Activated T-cell treated with anti-CD3 and anti-CD28 coated beads, Interleukin-2, amount 50 U/mL, for 24 hours (primary cell): ENCODE measurements around the gene TUBA1A.
"Not testable (repeated sequence)": the region's sequence is repeated elsewhere in the genome, so short reads cannot be mapped to it uniquely, and the experiment has no call there.

Source experiments
- DNase-seq: peaks from one replicate; pipeline ENCODE4 v3.0.0-alpha.2; 2020
- H3K27ac Mint-ChIP-seq: 2 replicates; pipeline ENCODE4 v1.8.0; 2020; ENCODE audit warnings: mild to moderate bottlenecking, mixed read lengths
- H3K27me3 Mint-ChIP-seq: 2 replicates; pipeline ENCODE4 v1.8.0; 2020; ENCODE audit warnings: mixed read lengths
- H3K36me3 Mint-ChIP-seq: 2 replicates; pipeline ENCODE4 v1.8.0; 2020; ENCODE audit warnings: low read depth, mixed read lengths
- H3K4me1 Mint-ChIP-seq: 2 replicates; pipeline ENCODE4 v1.8.0; 2020; ENCODE audit warnings: low read depth, mixed read lengths
- H3K4me3 Mint-ChIP-seq: 2 replicates; pipeline ENCODE4 v1.8.0; 2020; ENCODE audit warnings: mild to moderate bottlenecking, moderate library complexity, mixed read lengths
- H3K9me3 Mint-ChIP-seq: 2 replicates; pipeline ENCODE4 v1.8.0; 2020; ENCODE audit warnings: mixed read lengths

TUBA1A gene

DNA sequence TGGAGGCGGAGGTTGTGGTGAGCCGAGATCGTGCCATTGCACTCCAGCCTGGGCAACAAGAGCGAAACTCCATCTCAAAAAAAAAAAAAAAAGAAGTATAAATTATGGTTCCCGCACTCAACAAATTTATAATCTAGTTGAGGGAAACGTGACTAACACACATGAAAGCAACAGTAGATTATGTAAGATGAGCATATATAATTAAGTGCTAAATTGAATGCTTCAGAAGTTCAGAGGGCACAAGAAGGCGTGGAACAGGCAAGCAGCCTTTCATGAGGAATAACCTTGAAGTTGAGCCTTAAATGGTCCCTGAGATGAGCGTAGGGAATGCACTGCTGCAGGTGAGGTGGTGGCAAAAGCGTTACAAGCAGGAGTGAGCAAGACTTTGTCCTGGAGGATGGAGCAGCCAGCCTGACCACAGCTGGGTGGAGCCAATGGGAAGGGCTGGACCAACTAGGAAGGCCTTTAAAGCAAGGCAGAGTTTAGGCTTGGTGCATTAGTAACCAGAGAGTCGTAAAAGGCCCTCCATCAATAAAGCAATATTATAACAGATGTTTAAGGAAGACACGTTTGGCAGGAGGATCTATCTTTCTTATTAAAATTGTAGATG lies 30.6 kb upstream of the TUBA1A start:
- H3K27me3 Mint-ChIP-seq = no peaks in the 10 kb centered on the region
- H3K4me3 Mint-ChIP-seq = no peak overlapping the region
- H3K36me3 Mint-ChIP-seq = no peaks in the 10 kb centered on the region
- no peaks in the 10 kb centered on the region for H3K4me1 Mint-ChIP-seq
- DNase-seq = no peak
- H3K27ac Mint-ChIP-seq = no peak overlapping the region
- no peaks in the 10 kb centered on the region for H3K9me3 Mint-ChIP-seq

DNA sequence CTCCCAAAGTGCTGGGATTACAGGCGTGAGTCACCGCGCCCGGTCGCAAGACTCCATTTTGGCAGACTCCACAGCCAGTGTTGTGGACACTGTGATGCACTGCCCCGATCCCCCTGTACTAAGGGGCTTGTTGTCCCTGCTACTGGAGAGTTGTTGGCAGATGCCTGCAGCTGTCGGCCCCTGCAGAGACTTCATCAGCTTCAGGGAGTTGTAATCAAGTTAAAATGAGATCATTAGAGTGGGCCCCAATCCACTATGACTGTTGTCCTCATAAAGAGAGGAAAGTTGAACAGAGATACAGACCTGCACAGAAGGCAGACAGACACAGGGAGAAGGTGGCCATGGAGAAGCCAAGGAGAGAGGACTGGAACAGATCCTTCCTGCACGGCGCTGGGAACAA lies 23.7 kb upstream of the TUBA1A start:
- no peaks in the 10 kb centered on the region for H3K4me1 Mint-ChIP-seq
- no peaks in the 10 kb centered on the region for H3K9me3 Mint-ChIP-seq
- DNase-seq = no peak
- no peak overlapping the region for H3K4me3 Mint-ChIP-seq
- no peaks in the 10 kb centered on the region for H3K27me3 Mint-ChIP-seq
- H3K36me3 Mint-ChIP-seq = no peaks in the 10 kb centered on the region
- no peak overlapping the region for H3K27ac Mint-ChIP-seq

DNA sequence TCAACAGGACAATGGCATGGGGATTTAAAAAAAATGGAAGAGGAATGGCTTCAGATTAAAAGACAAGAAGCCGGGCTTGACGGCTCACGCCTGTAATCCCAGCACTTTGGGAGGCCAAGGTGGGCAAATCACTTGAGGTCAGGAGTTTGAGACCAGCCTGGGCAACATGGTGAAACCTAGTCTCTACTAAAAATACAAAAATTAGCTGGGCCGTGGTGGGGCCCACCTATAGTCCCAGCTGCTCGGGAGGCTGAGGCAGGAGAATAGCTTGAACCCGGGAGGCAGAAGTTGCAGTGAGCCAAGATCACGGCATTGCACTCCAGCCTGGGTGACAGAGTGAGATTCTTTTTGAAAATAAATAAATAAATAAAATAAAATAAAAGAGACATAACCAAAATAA lies 21.8 kb upstream of the TUBA1A start:
- not testable (repeated sequence) for H3K36me3 Mint-ChIP-seq, H3K27me3 Mint-ChIP-seq, H3K9me3 Mint-ChIP-seq, H3K27ac Mint-ChIP-seq, H3K4me1 Mint-ChIP-seq, DNase-seq, H3K4me3 Mint-ChIP-seq

DNA sequence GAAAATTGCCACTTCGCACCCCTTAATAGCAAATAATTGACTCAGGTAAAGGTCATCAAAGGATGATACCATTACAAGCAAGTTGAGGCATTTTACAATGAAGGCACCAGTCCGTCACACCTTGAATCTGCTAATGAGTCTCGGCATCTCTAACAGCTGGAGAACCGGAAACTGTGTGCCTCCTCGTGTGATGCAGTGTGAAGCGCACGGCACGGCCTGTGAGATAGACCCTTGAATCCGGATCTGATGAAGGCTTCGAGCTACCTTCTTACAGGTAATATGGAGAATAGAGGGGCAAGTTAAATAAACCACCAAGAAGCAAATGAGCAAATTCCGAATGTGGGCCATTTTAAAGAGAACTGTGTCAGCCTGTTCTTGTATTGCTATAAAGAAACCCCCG lies 19.8 kb upstream of the TUBA1A start:
- Mint-ChIP-seq H3K4me1 (no peaks in the 10 kb centered on the region), H3K9me3 (no peaks in the 10 kb centered on the region), H3K36me3 (no peaks in the 10 kb centered on the region), H3K27me3 (no peaks in the 10 kb centered on the region), H3K27ac (no peak overlapping the region), H3K4me3 (no peak overlapping the region)
- DNase-seq = no peak

DNA sequence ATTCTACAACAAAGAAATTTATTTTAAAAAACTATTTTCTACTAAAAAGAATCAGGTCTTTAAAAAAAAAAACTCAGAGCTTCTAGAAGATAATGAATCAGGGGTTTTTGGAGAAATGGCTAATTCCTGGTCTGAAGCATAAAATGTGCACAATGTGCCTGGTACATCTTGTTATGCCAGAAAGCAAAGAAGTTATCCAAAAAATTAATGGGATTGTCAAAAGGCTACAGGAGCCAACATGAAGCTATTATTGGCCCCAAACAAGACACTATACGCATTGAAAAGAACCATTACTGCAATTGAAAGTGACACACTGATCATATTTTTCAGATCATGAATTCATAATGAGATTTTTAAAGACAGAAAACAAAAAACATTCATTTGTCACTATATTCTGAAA lies 19.3 kb upstream of the TUBA1A start:
- Mint-ChIP-seq H3K4me1 (no peaks in the 10 kb centered on the region), H3K27me3 (no peaks in the 10 kb centered on the region), H3K9me3 (no peaks in the 10 kb centered on the region), H3K27ac (no peak overlapping the region), H3K36me3 (no peaks in the 10 kb centered on the region), H3K4me3 (no peak overlapping the region)
- no peak for DNase-seq

DNA sequence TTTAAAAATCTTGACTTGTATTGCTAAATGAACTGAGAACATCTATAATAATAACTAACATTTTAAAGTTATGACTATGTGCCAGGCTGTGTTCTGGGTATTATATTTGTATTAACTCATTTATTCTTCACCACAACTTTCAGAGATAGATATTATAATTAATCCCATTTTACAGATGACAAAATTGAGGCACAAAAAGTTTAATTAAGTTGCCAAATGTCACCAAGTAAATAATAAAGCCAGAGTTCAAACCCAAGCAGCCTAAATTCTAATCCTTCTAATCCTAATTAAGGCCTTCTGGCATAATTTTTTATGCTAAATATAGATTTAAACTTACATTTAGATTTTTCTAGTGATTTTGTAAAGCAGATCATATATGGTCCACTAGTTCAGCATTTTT lies 17.5 kb upstream of the TUBA1A start:
- no peak overlapping the region for H3K4me3 Mint-ChIP-seq
- H3K9me3 Mint-ChIP-seq = no peaks in the 10 kb centered on the region
- no peaks in the 10 kb centered on the region for H3K36me3 Mint-ChIP-seq
- no peak overlapping the region for H3K27ac Mint-ChIP-seq
- peaks cover 8% of the 10 kb centered on the region for H3K4me1 Mint-ChIP-seq
- no peaks in the 10 kb centered on the region for H3K27me3 Mint-ChIP-seq
- DNase-seq = no peak

DNA sequence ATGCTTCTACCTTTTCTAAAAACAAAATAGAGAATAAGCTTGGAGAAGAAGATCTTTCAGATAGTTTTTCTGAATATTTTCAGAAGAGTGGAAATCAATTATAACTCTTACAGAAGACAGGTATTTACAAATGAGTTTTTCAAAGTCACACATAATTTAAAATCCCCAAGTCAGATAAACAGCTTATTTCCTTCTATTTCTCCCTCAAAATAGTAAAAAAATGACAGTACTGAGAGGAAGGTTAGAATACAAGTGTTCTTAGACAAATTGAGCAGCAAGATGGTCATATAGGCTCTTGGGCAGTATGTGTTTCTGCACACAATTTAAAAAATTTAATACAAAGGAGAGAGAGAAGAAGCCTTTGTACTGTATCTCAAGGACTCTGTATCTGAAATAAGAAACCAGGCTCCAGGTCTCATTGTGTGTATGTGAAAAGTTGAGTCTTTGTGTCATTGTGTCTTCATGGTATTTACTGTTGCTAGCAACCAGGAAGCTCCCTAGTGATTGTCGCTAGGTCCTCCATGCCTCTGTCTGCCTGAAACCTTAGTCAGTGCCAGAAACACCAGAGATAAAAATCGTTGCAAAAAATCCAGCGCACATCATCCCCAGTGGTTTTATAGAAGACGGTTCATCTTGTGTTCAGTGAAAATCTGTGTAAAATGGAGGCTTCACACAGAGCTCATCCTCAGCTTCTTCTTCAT lies 12.9 kb upstream of the TUBA1A start:
- peak overlapping the region; percentile 22 for H3K27ac Mint-ChIP-seq
- no peak for DNase-seq

DNA sequence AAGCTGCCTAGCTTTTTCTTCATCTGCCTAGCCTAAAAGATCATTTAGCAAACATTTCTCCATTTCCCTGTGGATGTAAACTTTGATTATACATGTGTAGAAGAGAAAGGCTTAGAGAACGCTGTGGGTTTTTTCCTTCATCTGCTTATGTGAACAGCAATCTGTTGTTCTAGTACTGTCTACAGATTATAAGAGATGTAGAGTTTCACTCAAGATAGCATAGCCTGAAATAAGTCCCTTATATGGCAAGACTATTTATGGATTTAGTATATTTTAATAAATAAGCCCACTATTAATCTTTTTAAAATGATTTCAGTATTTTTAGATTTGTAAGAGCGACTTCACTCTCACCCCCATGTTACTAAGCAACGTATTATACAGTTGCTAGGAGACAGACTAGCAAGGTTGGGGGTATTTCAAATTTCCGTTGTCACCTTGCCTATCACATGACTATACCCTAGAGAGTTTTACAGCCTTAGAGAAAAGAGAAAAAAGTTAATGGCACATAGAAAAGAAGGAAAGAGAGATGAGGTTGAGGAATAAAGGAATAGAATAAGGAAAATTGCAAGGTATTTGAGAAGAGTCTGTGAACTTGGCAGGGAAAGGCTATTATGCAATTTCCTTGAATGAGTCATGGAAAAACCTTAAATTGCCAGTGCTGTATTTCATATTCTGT lies 12.2 kb upstream of the TUBA1A start:
- peaks cover 13% of the 10 kb centered on the region for H3K4me1 Mint-ChIP-seq
- no peak for DNase-seq
- H3K36me3 Mint-ChIP-seq = no peaks in the 10 kb centered on the region
- no peaks in the 10 kb centered on the region for H3K9me3 Mint-ChIP-seq
- no peak overlapping the region for H3K4me3 Mint-ChIP-seq
- no peaks in the 10 kb centered on the region for H3K27me3 Mint-ChIP-seq
- H3K27ac Mint-ChIP-seq = peak overlapping the region; percentile 22

More for the DNA sequence above, 12.9 kb upstream of the TUBA1A start:
- Mint-ChIP-seq H3K36me3 (no peaks in the 10 kb centered on the region), H3K9me3 (no peaks in the 10 kb centered on the region), H3K4me1 (peaks cover 13% of the 10 kb centered on the region), H3K4me3 (no peak overlapping the region), H3K27me3 (no peaks in the 10 kb centered on the region)

DNA sequence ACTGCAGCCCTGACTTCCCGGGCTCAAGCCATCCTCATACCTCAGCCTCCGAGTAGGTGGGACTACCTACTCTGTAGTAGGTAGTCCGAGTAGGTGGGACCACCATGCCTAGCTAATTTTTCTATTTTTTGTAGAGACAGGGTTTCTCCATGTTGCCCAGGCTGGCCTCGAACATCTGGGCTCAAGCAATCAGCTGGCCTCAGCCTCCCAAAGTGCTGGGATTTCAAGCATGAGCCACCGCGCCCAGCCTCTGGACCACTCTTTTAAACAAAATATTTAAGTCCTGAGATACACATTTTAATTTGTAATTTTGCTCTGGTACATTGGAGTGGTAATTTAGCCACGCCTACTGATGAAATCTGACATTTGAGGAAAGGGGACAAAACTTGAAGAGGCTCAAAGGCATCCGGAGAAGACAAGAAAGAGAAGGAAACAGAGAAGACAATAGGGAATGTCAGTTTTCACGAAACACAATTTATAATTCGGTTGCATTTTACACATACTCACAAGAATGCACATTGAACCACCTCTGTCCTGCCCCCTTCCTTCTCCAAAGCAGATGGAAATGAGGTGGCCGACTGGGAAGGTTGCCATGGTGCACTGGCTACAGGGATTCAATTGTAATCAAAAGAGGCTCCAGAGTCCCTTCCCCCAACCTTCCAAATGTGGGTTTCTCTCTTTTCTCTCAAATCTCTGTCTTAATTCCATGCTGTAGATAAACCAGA lies 9.7 kb upstream of the TUBA1A start:
- H3K4me1 Mint-ChIP-seq = peaks cover 13% of the 10 kb centered on the region
- no peak for DNase-seq
- no peak overlapping the region for H3K4me3 Mint-ChIP-seq
- H3K27ac Mint-ChIP-seq = no peak overlapping the region
- no peaks in the 10 kb centered on the region for H3K27me3 Mint-ChIP-seq
- no peaks in the 10 kb centered on the region for H3K9me3 Mint-ChIP-seq
- H3K36me3 Mint-ChIP-seq = no peaks in the 10 kb centered on the region

DNA sequence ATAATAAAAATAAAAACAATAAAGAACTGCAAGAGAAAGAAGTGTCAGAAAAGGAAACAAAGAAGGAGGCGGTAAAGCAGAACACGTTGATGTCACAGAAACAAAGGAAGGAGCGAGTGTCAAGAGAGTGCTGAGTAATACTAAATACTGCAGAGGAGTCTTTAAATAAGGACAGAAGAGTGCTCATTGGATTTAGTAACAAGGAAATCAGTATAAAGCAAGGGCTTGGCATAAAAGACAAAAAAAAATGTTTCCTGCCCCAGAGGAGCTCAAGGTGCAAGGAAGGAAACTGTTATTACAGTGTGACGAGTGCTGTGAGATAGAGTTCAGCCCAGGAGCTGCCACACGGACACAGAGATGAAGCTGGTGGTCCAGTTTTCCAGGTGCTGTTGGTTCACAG lies 8.4 kb upstream of the TUBA1A start:
- no peak for DNase-seq
- Mint-ChIP-seq H3K27ac (no peak overlapping the region), H3K36me3 (no peaks in the 10 kb centered on the region), H3K4me3 (no peak overlapping the region), H3K9me3 (no peaks in the 10 kb centered on the region), H3K4me1 (peaks cover 13% of the 10 kb centered on the region), H3K27me3 (no peaks in the 10 kb centered on the region)

DNA sequence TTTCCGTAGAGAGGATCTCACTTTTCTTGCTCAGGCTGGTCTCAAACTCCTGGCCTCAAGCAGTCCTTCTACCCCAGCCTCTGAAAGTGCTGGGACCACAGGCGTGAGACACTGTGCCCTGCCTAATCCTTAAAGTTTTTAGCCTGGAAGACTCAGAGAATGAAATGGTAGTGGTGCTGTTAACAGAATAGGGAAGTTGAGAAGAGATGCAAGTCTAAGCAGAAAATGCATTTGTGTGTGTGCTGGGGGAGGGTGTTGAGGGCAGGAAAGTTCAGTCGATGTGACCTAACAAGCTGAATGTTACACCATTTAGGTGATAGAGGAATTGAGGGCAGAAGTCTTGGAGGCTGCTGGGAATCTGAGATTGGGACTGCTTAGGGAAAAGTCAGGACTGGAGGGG lies 6.9 kb upstream of the TUBA1A start:
- no peaks in the 10 kb centered on the region for H3K36me3 Mint-ChIP-seq
- no peaks in the 10 kb centered on the region for H3K27me3 Mint-ChIP-seq
- H3K9me3 Mint-ChIP-seq = no peaks in the 10 kb centered on the region
- no peak for DNase-seq
- H3K27ac Mint-ChIP-seq = no peak overlapping the region
- no peak overlapping the region for H3K4me3 Mint-ChIP-seq
- H3K4me1 Mint-ChIP-seq = peaks cover under 1% of the 10 kb centered on the region

DNA sequence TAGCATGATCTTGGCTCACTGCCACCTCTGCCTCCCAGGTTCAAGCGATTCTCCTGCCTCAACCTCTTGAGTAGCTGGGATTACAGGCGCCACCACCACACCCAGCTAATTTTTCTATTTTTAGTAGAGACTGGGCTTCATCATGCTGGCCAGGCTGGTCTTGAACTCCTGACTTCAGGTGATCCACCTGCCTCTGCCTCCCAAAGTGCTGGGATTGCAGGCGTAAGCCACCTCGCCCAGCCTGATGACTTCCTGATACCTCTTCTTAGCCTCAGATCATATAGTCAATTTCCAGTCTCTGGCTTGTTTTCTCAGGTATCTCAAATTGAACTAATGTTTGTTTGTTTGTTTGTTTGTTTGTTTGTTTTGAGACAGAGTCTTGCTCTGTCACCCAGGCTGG lies 4.9 kb upstream of the TUBA1A start:
- DNase-seq, H3K4me1 Mint-ChIP-seq, H3K9me3 Mint-ChIP-seq, H3K27ac Mint-ChIP-seq, H3K27me3 Mint-ChIP-seq, H3K4me3 Mint-ChIP-seq, H3K36me3 Mint-ChIP-seq: not testable (repeated sequence)

DNA sequence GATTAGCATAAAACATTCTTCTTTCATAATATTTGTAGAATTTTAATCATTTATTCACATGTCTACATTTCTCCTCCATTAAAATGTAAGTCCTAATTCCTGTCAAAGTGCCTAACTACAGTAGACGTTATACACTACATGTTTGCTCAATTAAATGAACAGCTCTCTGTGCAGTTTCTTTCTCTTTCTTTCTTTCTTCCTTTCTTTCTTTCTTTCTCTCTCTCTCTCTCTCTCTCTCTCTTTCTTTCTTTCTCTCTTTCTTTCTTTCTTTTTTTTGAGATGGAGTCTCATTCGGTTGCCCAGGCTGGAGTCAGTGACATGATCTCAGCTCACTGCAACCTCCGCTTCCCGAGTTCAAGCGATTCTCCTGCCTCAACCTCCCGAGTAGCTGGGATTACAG lies 2.6 kb upstream of the TUBA1A start:
- peaks cover 14% of the 10 kb centered on the region for H3K4me1 Mint-ChIP-seq
- not testable (repeated sequence) for H3K9me3 Mint-ChIP-seq, H3K27ac Mint-ChIP-seq, H3K27me3 Mint-ChIP-seq, H3K4me3 Mint-ChIP-seq, DNase-seq
- peaks cover 10% of the 10 kb centered on the region for H3K36me3 Mint-ChIP-seq

DNA sequence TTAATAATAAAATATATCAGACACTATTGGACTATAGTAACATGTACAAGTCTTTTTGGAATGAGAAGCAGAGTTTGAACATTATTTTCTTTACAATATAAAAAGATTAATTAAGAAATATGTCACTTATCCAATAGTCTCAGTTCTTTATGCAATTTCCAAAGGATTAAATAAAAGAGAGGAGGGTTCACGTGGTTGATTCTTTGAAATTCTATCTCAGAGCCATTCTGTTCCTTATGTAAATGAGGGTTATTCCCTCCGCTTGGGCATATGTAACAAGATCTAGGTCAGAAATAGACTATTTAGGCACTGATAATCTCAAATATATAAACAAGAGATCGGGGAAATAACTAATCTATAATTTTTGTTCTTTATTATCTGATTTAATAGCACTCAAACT lies 2.1 kb upstream of the TUBA1A start:
- Mint-ChIP-seq H3K4me3 (no peak overlapping the region), H3K4me1 (peaks cover 16% of the 10 kb centered on the region), H3K27me3 (no peaks in the 10 kb centered on the region), H3K36me3 (peaks cover 15% of the 10 kb centered on the region), H3K9me3 (no peaks in the 10 kb centered on the region), H3K27ac (no peak overlapping the region)
- DNase-seq = no peak
